ENCODE results near the gene HNRNPA1. TPM values are rescaled to one million over a fixed set of nuclear protein-coding genes. Genes with fewer than 3 reads are reported as not detected.

HNRNPA1 gene
- total RNA-seq, 1 donor from 2014 or later, result 1,064 TPM

- no peak for TF ChIP-seq CTCF (conservative IDR thresholded peaks at IDR 0.05; ENCODE audit: low read depth, low read length)
- H3K4me3 ChIP-seq (ENCODE audit: low read depth, low read length), result no peak overlapping the region
- DNase-seq (ENCODE audit: low read depth), result no peak
Observed at GRCh38 chr12:54329759-54330158, 49.2 kb downstream of the HNRNPA1 start.

DNA sequence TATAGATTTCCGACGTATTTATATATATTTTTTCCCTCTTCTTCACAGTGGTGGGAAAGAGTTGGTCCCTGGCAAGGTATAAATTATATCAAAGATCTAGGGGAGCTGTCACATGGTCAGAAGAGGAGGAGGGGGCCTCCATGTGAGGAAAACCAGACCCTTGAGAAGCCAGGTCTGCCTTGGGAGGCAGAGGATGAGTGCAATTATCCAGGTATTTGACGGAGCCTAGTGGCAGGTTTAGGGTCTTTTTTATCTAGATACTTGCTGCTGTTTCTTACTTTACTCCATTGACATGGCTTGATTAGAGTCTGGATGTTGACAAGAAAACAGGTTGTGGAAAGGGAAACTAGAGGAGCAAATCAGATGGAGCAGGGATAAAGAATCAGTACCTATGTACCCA lies 49.9 kb downstream of the HNRNPA1 start:
- no peak for TF ChIP-seq CTCF (conservative IDR thresholded peaks at IDR 0.05; ENCODE audit: low read depth, low read length)
- H3K4me3 ChIP-seq (ENCODE audit: low read depth, low read length), result no peak overlapping the region
- DNase-seq (ENCODE audit: low read depth), result no peak

- no peak for DNase-seq (ENCODE audit: low read depth)
- TF ChIP-seq CTCF (conservative IDR thresholded peaks at IDR 0.05; ENCODE audit: low read depth, low read length), result no peak
Observed at GRCh38 chr12:54331461-54331860, 50.9 kb downstream of the HNRNPA1 start.

DNA sequence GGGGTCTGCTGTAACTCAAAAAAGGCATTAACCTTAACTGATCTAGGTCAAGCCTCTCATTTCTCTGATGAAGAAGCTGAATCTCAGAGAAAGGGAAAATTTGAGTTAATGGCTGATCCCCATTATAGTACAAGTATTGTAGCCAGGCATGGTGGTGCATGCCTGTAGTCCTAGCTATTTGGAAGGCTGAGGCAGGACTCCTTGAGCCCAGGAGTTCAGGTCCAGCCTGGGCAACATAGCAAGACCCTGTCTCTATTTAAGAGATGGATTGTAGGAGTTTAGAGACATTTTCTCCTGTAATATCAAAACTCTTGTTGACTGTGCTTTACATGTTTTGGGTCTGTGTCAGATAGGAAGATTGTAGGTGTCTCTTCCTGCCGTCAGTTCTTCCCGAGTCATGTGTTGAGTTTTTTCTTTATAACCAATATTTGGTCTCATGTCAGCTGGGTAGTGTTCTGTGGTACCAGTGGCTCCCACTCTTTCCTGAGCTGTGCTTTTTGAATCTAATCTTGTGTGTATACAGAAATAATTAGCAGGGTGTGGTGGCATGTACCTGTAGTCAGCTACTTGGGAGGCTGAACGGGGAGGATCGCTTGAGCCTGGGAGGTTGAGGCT lies 53.0 kb downstream of the HNRNPA1 start:
- TF ChIP-seq CTCF (conservative IDR thresholded peaks at IDR 0.05; ENCODE audit: low read depth, low read length), result no peak
- H3K4me3 ChIP-seq (ENCODE audit: low read depth, low read length), result no peak overlapping the region
- DNase-seq (ENCODE audit: low read depth), result no peak

More at GRCh38 chr12:54331461-54331860, 50.9 kb downstream of the HNRNPA1 start:
- H3K4me3 ChIP-seq (ENCODE audit: low read depth, low read length), result no peak overlapping the region

Other genes starting within 250 kb of the HNRNPA1 start
- gene HOXC5, start 247.7 kb upstream of the HNRNPA1 start, total RNA-seq, result 0.80 and 1.2 TPM in 2 replicates
- gene HOXC4, start 226.9 kb upstream of the HNRNPA1 start, total RNA-seq, result 2.8 and 3.3 TPM in 2 replicates
- 44.6 and 48.0 TPM in 2 replicates for gene SMUG1, start 91.7 kb upstream of the HNRNPA1 start, total RNA-seq
- 61.5 and 67.3 TPM in 2 replicates for gene CBX5, start 604 bp upstream of the HNRNPA1 start, total RNA-seq
- gene NFE2, start 20.3 kb downstream of the HNRNPA1 start, total RNA-seq, result not detected in 2 replicates
- gene COPZ1, start 44.4 kb downstream of the HNRNPA1 start, total RNA-seq, result 107 and 144 TPM in 2 replicates
- gene GPR84, start 83.8 kb downstream of the HNRNPA1 start, total RNA-seq, result not detected in 2 replicates
- gene ZNF385A, start 104.0 kb downstream of the HNRNPA1 start, total RNA-seq, result 3.9 and 4.3 TPM in 2 replicates
- gene ITGA5, start 138.5 kb downstream of the HNRNPA1 start, total RNA-seq, result 84.4 and 116 TPM in 2 replicates
- not detected in 2 replicates for gene GTSF1, start 192.9 kb downstream of the HNRNPA1 start, total RNA-seq
- not detected in 2 replicates for gene NCKAP1L, start 217.0 kb downstream of the HNRNPA1 start, total RNA-seq

Data from epithelial cell of proximal tubule (primary cell).